ENCODE results near the gene ATG9B. TPM values are rescaled to one million over a fixed set of nuclear protein-coding genes. Genes with fewer than 3 reads are reported as not detected.
"Not testable (repeated sequence)": the region's sequence is repeated elsewhere in the genome, so short reads cannot be mapped to it uniquely, and the experiment has no call there.

The ATG9B gene
- total RNA-seq, 4 donors from 2014 or later = 0.15 to 0.31 TPM; not detected in 2

- H3K9me3 ChIP-seq = no peaks in the 10 kb centered on the region
- H3K4me1 ChIP-seq = peaks cover 0 to 17% (median 4%) of the 10 kb centered on the region in 3 donors
- no peaks in the 10 kb centered on the region for H3K27me3 ChIP-seq
- H3K27ac ChIP-seq = no peak overlapping the region
- 58 to 80% methylated on average over 3 to 4 of the region's 17 CpGs for WGBS, 2 donors (ENCODE audit: low coverage in 1 of 2)
- no peak overlapping the region for H3K4me3 ChIP-seq
- no peak for ATAC-seq
- TF ChIP-seq POLR2AphosphoS5 (IDR thresholded peaks at IDR 0.05) (no peak), EP300 (IDR thresholded peaks at IDR 0.05) (no peak), CTCF (IDR thresholded peaks at IDR 0.05) (no peak), POLR2A (IDR thresholded peaks at IDR 0.05) (no peak)
- H3K36me3 ChIP-seq = peaks cover 0 to 68% of the 10 kb centered on the region in 2 donors
These were observed 8.9 kb upstream of the ATG9B start for GRCh38 chr7:151032936-151033863.

GRCh38 chr7:151031011-151031410 is 6.7 kb upstream of the ATG9B start:
- H3K27me3 ChIP-seq = no peaks in the 10 kb centered on the region
- no peak overlapping the region for H3K4me3 ChIP-seq
- H3K9me3 ChIP-seq = no peaks in the 10 kb centered on the region
- no peak for ATAC-seq
- WGBS, 2 donors (ENCODE audit: low coverage in 1 of 2) = 75 to 100% methylated on average over 3 to 4 of the region's 4 CpGs
- no peak for TF ChIP-seq POLR2A (IDR thresholded peaks at IDR 0.05)
- peak; percentile 6 for TF ChIP-seq POLR2AphosphoS5 (IDR thresholded peaks at IDR 0.05)
- no peak for TF ChIP-seq EP300 (IDR thresholded peaks at IDR 0.05)
- no peak overlapping the region for H3K27ac ChIP-seq
- peaks cover 0 to 23% (median 4%) of the 10 kb centered on the region in 3 donors for H3K4me1 ChIP-seq
- peaks cover 0 to 48% of the 10 kb centered on the region in 2 donors for H3K36me3 ChIP-seq

GRCh38 chr7:151028948-151029501 is 4.7 kb upstream of the ATG9B start:
- Histone ChIP-seq H3K4me3 (peak overlapping the region; percentile 37 to 73), H3K27me3 (peaks cover 1% of the 10 kb centered on the region), H3K36me3 (peaks cover 0 to 28% of the 10 kb centered on the region in 2 donors), H3K9me3 (no peaks in the 10 kb centered on the region), H3K27ac (peak overlapping the region; percentile 16 to 90 (median 84)), H3K4me1 (peaks cover 0 to 23% (median 4%) of the 10 kb centered on the region in 3 donors)
- WGBS, 2 donors (ENCODE audit: low coverage in 1 of 2) = 48 to 92% methylated on average over 2 to 14 of the region's 17 CpGs
- no peak for ATAC-seq
- TF ChIP-seq POLR2A (IDR thresholded peaks at IDR 0.05) (no peak), EP300 (IDR thresholded peaks at IDR 0.05) (no peak), CTCF (IDR thresholded peaks at IDR 0.05) (no peak), POLR2AphosphoS5 (IDR thresholded peaks at IDR 0.05) (no peak)

- ATAC-seq = peak; percentile 97
- peak; percentile 15 to 16 for TF ChIP-seq POLR2A (IDR thresholded peaks at IDR 0.05)
- peak in 2 of 4 experiments; percentile 47 to 66 for TF ChIP-seq CTCF (IDR thresholded peaks at IDR 0.05)
- TF ChIP-seq EP300 (IDR thresholded peaks at IDR 0.05) = no peak
- TF ChIP-seq POLR2AphosphoS5 (IDR thresholded peaks at IDR 0.05) = peak; percentile 48
These were observed 4.0 kb upstream of the ATG9B start, which contains the start of gene ABCB8 for GRCh38 chr7:151028131-151028947. Gene ABCB8 (plus strand): TSS chr7:151028450. CDS start chr7:151028516, 66 bp downstream.

GRCh38 chr7:151027728-151028130 is 3.4 kb upstream of the ATG9B start:
- Histone ChIP-seq H3K36me3 (peaks cover 0 to 16% of the 10 kb centered on the region in 2 donors), H3K27ac (peak overlapping the region in 3 of 4 donors; percentile 72 to 90 (median 84)), H3K4me3 (peak overlapping the region; percentile 37 to 73), H3K27me3 (peaks cover 12% of the 10 kb centered on the region), H3K4me1 (peaks cover 0 to 23% (median 4%) of the 10 kb centered on the region in 3 donors)
- WGBS, 2 donors (ENCODE audit: low coverage in 1 of 2) = 16 to 41% methylated on average over 5 to 10 of the region's 16 CpGs
- ATAC-seq, H3K9me3 ChIP-seq: not testable (repeated sequence)

More at GRCh38 chr7:151028131-151028947, 4.0 kb upstream of the ATG9B start, which contains the start of gene ABCB8:
- peaks cover 0 to 23% (median 4%) of the 10 kb centered on the region in 3 donors for H3K4me1 ChIP-seq
- peak within 1 kb of the TSS; percentile 37 to 73 for H3K4me3 ChIP-seq
- WGBS, 2 donors (ENCODE audit: low coverage in 1 of 2) = 0% methylated on average over 5 of the region's 53 CpGs; no CpG with 5 or more reads in 1 of the 2 donors
- peaks cover 8% of the 10 kb centered on the region for H3K27me3 ChIP-seq
- H3K9me3 ChIP-seq = no peaks in the 10 kb centered on the region
- peaks cover 0 to 22% of the 10 kb centered on the region in 2 donors for H3K36me3 ChIP-seq
- H3K27ac ChIP-seq = peak within 1 kb of the TSS; percentile 16 to 90 (median 84)

- peak overlapping the region in 1 of 2 donors; percentile 73 for H3K4me3 ChIP-seq
- ATAC-seq, H3K9me3 ChIP-seq, H3K36me3 ChIP-seq: not testable (repeated sequence)
- peak overlapping the region in 2 of 4 donors; percentile 84 to 90 for H3K27ac ChIP-seq
- 45 to 51% methylated on average over 14 to 17 of the region's 19 CpGs for WGBS, 2 donors (ENCODE audit: low coverage in 1 of 2)
- peaks cover 12% of the 10 kb centered on the region for H3K27me3 ChIP-seq
- peaks cover 0 to 23% (median 4%) of the 10 kb centered on the region in 3 donors for H3K4me1 ChIP-seq
These were observed 2.8 kb upstream of the ATG9B start for GRCh38 chr7:151026771-151027727.

Measured in gastroesophageal sphincter (tissue), 4 donors.